ENCODE data around the gene ARMH1. TPM values are rescaled to one million over a fixed set of nuclear protein-coding genes. Genes with fewer than 3 reads are reported as not detected.
A peak's percentile ranks its signal among the peaks of the same experiment; 100 is the strongest.

Gene ARMH1
- total RNA-seq, 2 experiments from 2014 or later = 79.9 to 84.0 TPM

GRCh38 chr1:44739307-44740178 is 65.0 kb downstream of the ARMH1 start, which contains the start of gene KIF2C:
Gene KIF2C, plus strand, starts transcription at chr1:44739837. Its CDS starts 96 bp downstream, at chr1:44739933.
- H3K9me3 ChIP-seq (ENCODE audit: control insufficient read depth in 1 of 2, insufficient read depth in 1 of 2, low read length in 2 of 2) = no peaks in the 10 kb centered on the region
- peaks cover 8% of the 10 kb centered on the region for H3K4me1 ChIP-seq (ENCODE audit: insufficient read depth, low read length)
- peak within 1 kb of the TSS; percentile 98 for H3K4me3 Mint-ChIP-seq
- peak within 1 kb of the TSS; percentile 97 for H3K27ac Mint-ChIP-seq
- ChIA-PET CTCF (interaction anchor here (0.6 kb wide), 1 partner anchor 8 kb away, joined by 3 read pairs; the partner anchor contains the start of gene RNU5D-1), POLR2A (interaction anchor here (0.7 to 2.7 kb wide), 5 partner anchors 8 to 38 kb away, joined by 3 to 12 read pairs (median 3); partner anchors contain the start of genes RNU5D-1 and RPS8)
- no peaks in the 10 kb centered on the region for H3K36me3 ChIP-seq (ENCODE audit: insufficient read depth, low read length)
- no peaks in the 10 kb centered on the region for H3K27me3 Mint-ChIP-seq
- no peaks in the 10 kb centered on the region for H3K36me3 Mint-ChIP-seq (ENCODE audit: low read depth)
- ATAC-seq (ENCODE audit: poor library complexity) = peak; percentile 100
- DNase-seq = peak; percentile 94 to 98 (median 96)
- intact Hi-C loops (cut with DNase I, micrococcal nuclease) = loop anchor here (1.0 to 5.0 kb wide), 4 partner anchors 8 to 248 kb away; partner anchors contain the start of genes EIF2B3 (in 1 of the 2) and RNU5D-1 (in 1 of the 2)
- no peaks in the 10 kb centered on the region for H3K27me3 ChIP-seq (ENCODE audit: control insufficient read depth in 1 of 2, insufficient read depth in 2 of 2, low read length in 2 of 2)
- peak within 1 kb of the TSS; percentile 66 for H3K4me3 ChIP-seq (ENCODE audit: low read length)
- H3K9me3 Mint-ChIP-seq = no peaks in the 10 kb centered on the region
- peaks cover 18% of the 10 kb centered on the region for H3K4me1 Mint-ChIP-seq (ENCODE audit: low read depth)
- TF ChIP-seq CTCF (IDR thresholded peaks at IDR 0.05) = no peak
- H3K27ac ChIP-seq (ENCODE audit: low read depth in 1 of 2, low read length in 2 of 2) = peak within 1 kb of the TSS; percentile 63 to 85

GRCh38 chr1:44740179-44740617 is 65.7 kb downstream of the ARMH1 start:
- no peak for TF ChIP-seq CTCF (IDR thresholded peaks at IDR 0.05)
- ATAC-seq (ENCODE audit: poor library complexity) (no peak), DNase-seq (no peak)
- peaks cover 8% of the 10 kb centered on the region for H3K4me1 ChIP-seq (ENCODE audit: insufficient read depth, low read length)
- H3K9me3 Mint-ChIP-seq = no peaks in the 10 kb centered on the region
- H3K36me3 ChIP-seq (ENCODE audit: insufficient read depth, low read length) = no peaks in the 10 kb centered on the region
- no peaks in the 10 kb centered on the region for H3K9me3 ChIP-seq (ENCODE audit: control insufficient read depth in 1 of 2, insufficient read depth in 1 of 2, low read length in 2 of 2)
- peak overlapping the region; percentile 97 for H3K27ac Mint-ChIP-seq
- H3K27ac ChIP-seq (ENCODE audit: low read depth in 1 of 2, low read length in 2 of 2) = peak overlapping the region in 1 of 2 donors; percentile 50
- POLR2A ChIA-PET = interaction anchor here (2.7 kb wide), 1 partner anchor 35 kb away, joined by 12 read pairs; the partner anchor contains the start of gene RPS8
- peak overlapping the region; percentile 98 for H3K4me3 Mint-ChIP-seq
- intact Hi-C loops (cut with DNase I, micrococcal nuclease) = loop anchor here in 1 of 2 experiments (2.0 kb wide), 1 partner anchor 37 kb away; no protein-coding TSS in a partner anchor
- peak overlapping the region; percentile 66 for H3K4me3 ChIP-seq (ENCODE audit: low read length)
- H3K27me3 ChIP-seq (ENCODE audit: control insufficient read depth in 1 of 2, insufficient read depth in 2 of 2, low read length in 2 of 2) = no peaks in the 10 kb centered on the region
- H3K27me3 Mint-ChIP-seq = no peaks in the 10 kb centered on the region
- no peaks in the 10 kb centered on the region for H3K36me3 Mint-ChIP-seq (ENCODE audit: low read depth)
- CTCF ChIA-PET = no interaction called here
- peaks cover 18% of the 10 kb centered on the region for H3K4me1 Mint-ChIP-seq (ENCODE audit: low read depth)

- Mint-ChIP-seq H3K4me1 (ENCODE audit: low read depth) (peaks cover 23% of the 10 kb centered on the region), H3K4me3 (no peak overlapping the region), H3K36me3 (ENCODE audit: low read depth) (no peaks in the 10 kb centered on the region), H3K9me3 (no peaks in the 10 kb centered on the region), H3K27me3 (no peaks in the 10 kb centered on the region), H3K27ac (no peak overlapping the region)
- DNase-seq (no peak), ATAC-seq (ENCODE audit: poor library complexity) (no peak)
- TF ChIP-seq CTCF (IDR thresholded peaks at IDR 0.05) = no peak
- H3K4me3 ChIP-seq (ENCODE audit: low read length) = no peak overlapping the region
- ChIA-PET POLR2A (interaction anchor here (0.6 to 1.3 kb wide), 2 partner anchors 12 to 76 kb away, joined by 3 to 4 read pairs; partner anchors contain the start of gene RNU5D-1), CTCF (interaction anchor here (0.8 to 1.1 kb wide), 2 partner anchors 12 to 14 kb away, joined by 3 to 7 read pairs; partner anchors contain the start of gene RNU5D-1)
- no peaks in the 10 kb centered on the region for H3K27me3 ChIP-seq (ENCODE audit: control insufficient read depth in 1 of 2, insufficient read depth in 2 of 2, low read length in 2 of 2)
- intact Hi-C loops (cut with DNase I, micrococcal nuclease) = no loop called here
- H3K36me3 ChIP-seq (ENCODE audit: insufficient read depth, low read length) = no peaks in the 10 kb centered on the region
- no peak overlapping the region for H3K27ac ChIP-seq (ENCODE audit: low read depth in 1 of 2, low read length in 2 of 2)
- peaks cover 15% of the 10 kb centered on the region for H3K4me1 ChIP-seq (ENCODE audit: insufficient read depth, low read length)
- H3K9me3 ChIP-seq (ENCODE audit: control insufficient read depth in 1 of 2, insufficient read depth in 1 of 2, low read length in 2 of 2) = no peaks in the 10 kb centered on the region
Observed at GRCh38 chr1:44743211-44743610, 68.7 kb downstream of the ARMH1 start.
